HEK293 (cell line): ENCODE data around the gene FRMD4A.

Experiments used
- ELK4 ChIP-seq: IDR thresholded peaks from 2 replicates; pipeline ENCODE4 v1.6.1; 2011; ENCODE audit warnings: mild to moderate bottlenecking, low read depth, low read length, borderline replicate concordance
- HIC1 ChIP-seq: fragments of 450-650 bp; formaldehyde crosslinking; IDR thresholded peaks from 2 replicates; pipeline ENCODE4 v1.5.1; 2016; ENCODE audit warnings: missing biosample characterization, missing genetic modification characterization
- KLF7 ChIP-seq: fragments of 450-650 bp; formaldehyde crosslinking; IDR thresholded peaks from 2 replicates; pipeline ENCODE4 v1.5.1; 2016; ENCODE audit warnings: missing biosample characterization, missing genetic modification characterization, borderline replicate concordance
- MYNN ChIP-seq: fragments of 450-650 bp; formaldehyde crosslinking; IDR thresholded peaks from 2 replicates; pipeline ENCODE4 v1.5.1; 2016; ENCODE audit warnings: missing biosample characterization, missing genetic modification characterization, borderline replicate concordance
- SCRT1 ChIP-seq: fragments of 450-650 bp; formaldehyde crosslinking; IDR thresholded peaks from 2 replicates; pipeline ENCODE4 v1.5.1; 2016; ENCODE audit warnings: missing biosample characterization, missing genetic modification characterization, borderline replicate concordance
- ZBTB10 ChIP-seq: fragments of 450-650 bp; formaldehyde crosslinking; IDR thresholded peaks from 2 replicates; pipeline ENCODE4 v1.5.1; 2016; ENCODE audit warnings: missing biosample characterization, missing genetic modification characterization
- ZBTB11 ChIP-seq: fragments of 450-650 bp; formaldehyde crosslinking; conservative IDR thresholded peaks from 2 replicates; pipeline ENCODE4 v1.5.1; 2016; ENCODE audit warnings: low read depth, missing biosample characterization, missing genetic modification characterization
- ZBTB7A ChIP-seq: fragments of 450-650 bp; formaldehyde crosslinking; IDR thresholded peaks from 2 replicates; pipeline ENCODE4 v1.5.1; 2016; ENCODE audit warnings: low read depth, missing biosample characterization, missing genetic modification characterization
- ZNF112 ChIP-seq: fragments of 450-650 bp; formaldehyde crosslinking; IDR thresholded peaks from 2 replicates; pipeline ENCODE4 v1.5.0; 2017; ENCODE audit warnings: missing biosample characterization, missing genetic modification characterization
- ZNF140 ChIP-seq: fragments of 450-650 bp; formaldehyde crosslinking; IDR thresholded peaks from 2 replicates; pipeline ENCODE4 v1.5.1; 2016; ENCODE audit warnings: missing biosample characterization, missing genetic modification characterization
- ZNF211 ChIP-seq: fragments of 450-650 bp; formaldehyde crosslinking; IDR thresholded peaks from 2 replicates; pipeline ENCODE4 v1.5.1; 2016; ENCODE audit warnings: low read depth, missing biosample characterization, missing genetic modification characterization
- ZNF266 ChIP-seq: fragments of 450-650 bp; formaldehyde crosslinking; IDR thresholded peaks from 2 replicates; pipeline ENCODE4 v1.5.1; 2016; ENCODE audit warnings: missing biosample characterization, missing genetic modification characterization, low read depth
- ZNF514 ChIP-seq: fragments of 450-650 bp; formaldehyde crosslinking; IDR thresholded peaks from 2 replicates; pipeline ENCODE4 v1.5.1; 2016; ENCODE audit warnings: missing biosample characterization, missing genetic modification characterization
- ZNF529 ChIP-seq: fragments of 450-650 bp; formaldehyde crosslinking; IDR thresholded peaks from 2 replicates; pipeline ENCODE4 v1.5.1; 2017; ENCODE audit warnings: missing genetic modification characterization, missing biosample characterization; ENCODE audit not compliant: insufficient replicate concordance
- ZNF560 ChIP-seq: fragments of 450-650 bp; formaldehyde crosslinking; IDR thresholded peaks from 2 replicates; pipeline ENCODE4 v1.5.1; 2017; ENCODE audit warnings: missing biosample characterization, missing genetic modification characterization, borderline replicate concordance
- ZNF610 ChIP-seq: fragments of 450-650 bp; formaldehyde crosslinking; IDR thresholded peaks from 2 replicates; pipeline ENCODE4 v1.5.1; 2016; ENCODE audit warnings: missing biosample characterization, missing genetic modification characterization, borderline replicate concordance
- ZNF626 ChIP-seq: fragments of 450-650 bp; sonication (Bioruptor Pico); formaldehyde crosslinking; IDR thresholded peaks from 2 replicates; pipeline ENCODE4 v1.5.1; 2018; ENCODE audit warnings: missing biosample characterization, missing genetic modification characterization, inconsistent platforms
- ZNF664 ChIP-seq: fragments of 450-650 bp; formaldehyde crosslinking; IDR thresholded peaks from 2 replicates; pipeline ENCODE4 v1.5.1; 2016; ENCODE audit warnings: missing biosample characterization, missing genetic modification characterization
- ZNF692 ChIP-seq: fragments of 450-650 bp; formaldehyde crosslinking; IDR thresholded peaks from 2 replicates; pipeline ENCODE4 v1.5.1; 2016; ENCODE audit warnings: missing biosample characterization, missing genetic modification characterization
- ZNF777 ChIP-seq: fragments of 450-650 bp; formaldehyde crosslinking; IDR thresholded peaks from 2 replicates; pipeline ENCODE4 v1.5.1; 2017; ENCODE audit warnings: missing biosample characterization, missing genetic modification characterization, borderline replicate concordance
- ZSCAN18 ChIP-seq: fragments of 450-650 bp; formaldehyde crosslinking; IDR thresholded peaks from 2 replicates; pipeline ENCODE4 v1.5.1; 2016; ENCODE audit warnings: missing biosample characterization, missing genetic modification characterization
- ZSCAN5A ChIP-seq: fragments of 450-650 bp; formaldehyde crosslinking; IDR thresholded peaks from 2 replicates; pipeline ENCODE4 v1.5.1; 2016; ENCODE audit warnings: missing biosample characterization, missing genetic modification characterization

The FRMD4A gene

GRCh38 chr10:14009371-14010100, 321.2 kb downstream of the FRMD4A start (continued):
- TF ChIP-seq ZNF514 (tag by site-specific recombination) = no peak
- TF ChIP-seq ZBTB10 (tag by site-specific recombination) = no peak
- no peak for TF ChIP-seq ZNF529
- no peak for TF ChIP-seq ZNF626 (tag by site-specific recombination)
- no peak for TF ChIP-seq ZBTB11 (tag by site-specific recombination)
- TF ChIP-seq ZSCAN18 (tag by site-specific recombination) = no peak
- TF ChIP-seq ZNF140 (tag by site-specific recombination) = no peak
- no peak for TF ChIP-seq ELK4
- TF ChIP-seq ZNF664 = no peak
- no peak for TF ChIP-seq ZNF211 (tag by site-specific recombination)
- no peak for TF ChIP-seq HIC1 (tag by site-specific recombination)
- TF ChIP-seq ZNF610 (tag by site-specific recombination) = no peak
- TF ChIP-seq ZBTB7A (tag by site-specific recombination) = no peak
- no peak for TF ChIP-seq MYNN (tag by site-specific recombination)
- TF ChIP-seq ZNF266 (tag by site-specific recombination) = no peak
- TF ChIP-seq ZNF560 (tag by site-specific recombination) = no peak
- no peak for TF ChIP-seq ZSCAN5A
- TF ChIP-seq KLF7 (tag by site-specific recombination) = no peak
- TF ChIP-seq ZNF777 (tag by site-specific recombination) = no peak
- TF ChIP-seq SCRT1 (tag by site-specific recombination) = peak; percentile 62; the same call in 1 of the 2 replicates
- TF ChIP-seq ZNF692 (tag by site-specific recombination) = no peak
- TF ChIP-seq ZNF112 (tag by site-specific recombination) = no peak
